ENCODE data around the gene ADCY2. TPM values are rescaled to one million over a fixed set of nuclear protein-coding genes. Genes with fewer than 3 reads are reported as not detected.

ADCY2 gene
- total RNA-seq, 1 donor from 2014 or later, result 0.95 TPM

DNA sequence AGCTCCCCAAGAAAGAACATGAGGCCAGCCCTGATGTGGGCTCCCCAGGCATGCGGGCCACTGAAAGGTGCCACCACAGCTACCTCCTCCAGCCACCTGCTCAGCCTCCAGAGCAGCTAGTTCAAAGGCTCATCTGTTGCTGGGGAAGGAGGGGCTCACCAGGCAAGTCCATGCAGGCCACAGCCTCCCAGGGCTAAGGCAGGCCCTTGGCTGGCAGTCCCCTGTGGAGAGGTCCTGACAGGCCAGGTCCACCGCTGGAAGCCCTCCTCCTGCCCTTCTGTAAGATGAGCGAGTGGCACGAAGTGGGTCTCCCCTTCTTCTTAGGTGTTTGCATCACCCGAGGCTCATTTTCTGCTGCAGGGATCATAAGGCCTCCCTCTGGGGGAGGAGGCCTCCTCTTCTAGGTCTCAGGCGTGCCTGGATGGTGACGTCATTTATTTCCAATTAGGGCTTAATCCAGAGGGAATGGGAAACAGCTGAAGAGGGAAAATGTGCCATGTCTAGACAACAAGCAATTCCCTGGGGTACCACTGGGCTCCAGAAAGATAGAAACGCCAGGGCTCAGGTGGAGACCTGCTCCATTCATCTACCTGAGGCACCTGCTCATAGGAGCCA, 363.4 kb downstream of the ADCY2 start:
- Mint-ChIP-seq H3K36me3 (ENCODE audit: low read depth) (no peaks in the 10 kb centered on the region), H3K4me3 (ENCODE audit: unreplicated experiment) (no peak overlapping the region), H3K4me1 (ENCODE audit: low read depth) (no peaks in the 10 kb centered on the region), H3K27ac (ENCODE audit: unreplicated experiment) (no peak overlapping the region), H3K9me3 (ENCODE audit: low read depth) (no peaks in the 10 kb centered on the region), H3K27me3 (ENCODE audit: low read depth) (peaks cover 27% of the 10 kb centered on the region)
- TF ChIP-seq, protein P1, sequence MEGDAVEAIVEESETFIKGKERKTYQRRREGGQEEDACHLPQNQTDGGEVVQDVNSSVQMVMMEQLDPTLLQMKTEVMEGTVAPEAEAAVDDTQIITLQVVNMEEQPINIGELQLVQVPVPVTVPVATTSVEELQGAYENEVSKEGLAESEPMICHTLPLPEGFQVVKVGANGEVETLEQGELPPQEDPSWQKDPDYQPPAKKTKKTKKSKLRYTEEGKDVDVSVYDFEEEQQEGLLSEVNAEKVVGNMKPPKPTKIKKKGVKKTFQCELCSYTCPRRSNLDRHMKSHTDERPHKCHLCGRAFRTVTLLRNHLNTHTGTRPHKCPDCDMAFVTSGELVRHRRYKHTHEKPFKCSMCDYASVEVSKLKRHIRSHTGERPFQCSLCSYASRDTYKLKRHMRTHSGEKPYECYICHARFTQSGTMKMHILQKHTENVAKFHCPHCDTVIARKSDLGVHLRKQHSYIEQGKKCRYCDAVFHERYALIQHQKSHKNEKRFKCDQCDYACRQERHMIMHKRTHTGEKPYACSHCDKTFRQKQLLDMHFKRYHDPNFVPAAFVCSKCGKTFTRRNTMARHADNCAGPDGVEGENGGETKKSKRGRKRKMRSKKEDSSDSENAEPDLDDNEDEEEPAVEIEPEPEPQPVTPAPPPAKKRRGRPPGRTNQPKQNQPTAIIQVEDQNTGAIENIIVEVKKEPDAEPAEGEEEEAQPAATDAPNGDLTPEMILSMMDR (IDR thresholded peaks at IDR 0.05), result no peak
- no peak for DNase-seq (ENCODE audit: low spot score)

DNA sequence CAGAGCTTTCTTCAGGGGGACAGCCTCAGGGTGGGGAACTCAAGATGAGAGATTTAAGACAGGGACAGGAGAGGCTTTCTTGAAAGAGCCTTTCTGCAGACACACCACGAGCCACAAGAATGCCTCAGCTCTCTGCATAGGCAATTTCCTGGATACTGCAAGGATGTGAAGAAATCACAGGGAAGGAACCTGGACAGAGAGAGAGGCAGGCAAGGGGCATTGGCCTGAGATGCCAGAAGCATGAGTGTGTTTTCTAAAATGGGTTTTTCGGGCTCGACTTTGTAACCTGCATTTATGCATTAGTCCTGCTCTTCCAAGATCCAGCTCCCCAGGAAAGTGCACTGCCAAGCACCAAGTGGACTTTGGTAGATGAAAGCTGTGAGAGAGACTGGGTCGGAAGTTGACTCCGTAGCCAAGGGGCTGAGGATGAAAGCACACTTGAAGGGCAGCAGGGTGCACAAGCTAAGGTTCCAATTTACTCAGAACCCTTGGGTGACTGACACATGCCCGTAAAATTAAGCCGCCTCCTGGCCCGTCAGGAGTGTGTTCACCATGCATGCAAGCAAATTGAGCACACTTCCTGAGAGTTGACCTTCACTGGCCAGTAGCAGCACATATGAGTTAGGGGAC, 364.1 kb downstream of the ADCY2 start:
- peaks cover 21% of the 10 kb centered on the region for H3K27me3 Mint-ChIP-seq (ENCODE audit: low read depth)
- no peak for DNase-seq (ENCODE audit: low spot score)

DNA sequence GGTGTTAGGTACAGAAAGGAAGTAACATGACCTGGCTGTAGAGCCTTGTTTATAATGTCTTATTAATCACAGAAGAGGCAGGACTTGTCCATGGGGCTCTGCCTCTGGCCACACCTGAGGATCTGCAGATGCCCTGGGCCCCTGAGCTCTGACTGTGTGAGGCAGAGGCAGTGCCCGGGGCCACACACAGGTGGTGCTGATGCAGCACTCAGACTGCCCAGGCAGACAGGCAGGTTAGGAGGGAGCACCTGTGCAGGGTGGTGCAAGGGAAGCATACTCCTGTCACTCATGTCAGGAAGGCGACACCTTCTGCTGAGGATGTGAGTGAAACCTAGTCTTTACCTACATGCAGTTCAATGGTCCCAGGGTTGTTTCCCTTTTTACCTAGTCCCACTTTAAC, 366.3 kb downstream of the ADCY2 start:
- TF ChIP-seq, protein P1 (IDR thresholded peaks at IDR 0.05), result no peak
- DNase-seq (ENCODE audit: low spot score), result no peak
- H3K9me3 Mint-ChIP-seq (ENCODE audit: low read depth), result no peaks in the 10 kb centered on the region
- no peaks in the 10 kb centered on the region for H3K4me1 Mint-ChIP-seq (ENCODE audit: low read depth)
- H3K27me3 Mint-ChIP-seq (ENCODE audit: low read depth), result peaks cover 16% of the 10 kb centered on the region
- no peak overlapping the region for H3K27ac Mint-ChIP-seq (ENCODE audit: unreplicated experiment)
- H3K4me3 Mint-ChIP-seq (ENCODE audit: unreplicated experiment), result no peak overlapping the region
- no peaks in the 10 kb centered on the region for H3K36me3 Mint-ChIP-seq (ENCODE audit: low read depth)

More for the DNA sequence above, 364.1 kb downstream of the ADCY2 start:
- Mint-ChIP-seq H3K36me3 (ENCODE audit: low read depth) (no peaks in the 10 kb centered on the region), H3K4me1 (ENCODE audit: low read depth) (no peaks in the 10 kb centered on the region), H3K9me3 (ENCODE audit: low read depth) (no peaks in the 10 kb centered on the region), H3K4me3 (ENCODE audit: unreplicated experiment) (no peak overlapping the region), H3K27ac (ENCODE audit: unreplicated experiment) (no peak overlapping the region)
- TF ChIP-seq, protein P1 (IDR thresholded peaks at IDR 0.05), result no peak

- Mint-ChIP-seq H3K4me3 (ENCODE audit: unreplicated experiment) (no peak overlapping the region), H3K36me3 (ENCODE audit: low read depth) (no peaks in the 10 kb centered on the region), H3K27ac (ENCODE audit: unreplicated experiment) (no peak overlapping the region), H3K27me3 (ENCODE audit: low read depth) (peaks cover 10% of the 10 kb centered on the region), H3K9me3 (ENCODE audit: low read depth) (no peaks in the 10 kb centered on the region), H3K4me1 (ENCODE audit: low read depth) (no peaks in the 10 kb centered on the region)
- TF ChIP-seq, protein P1 (IDR thresholded peaks at IDR 0.05), result no peak
- no peak for DNase-seq (ENCODE audit: low spot score)
These were observed 367.7 kb downstream of the ADCY2 start for GRCh38 chr5:7763621-7764072.

- Mint-ChIP-seq H3K36me3 (ENCODE audit: low read depth) (no peaks in the 10 kb centered on the region), H3K27ac (ENCODE audit: unreplicated experiment) (no peak overlapping the region), H3K4me3 (ENCODE audit: unreplicated experiment) (no peak overlapping the region), H3K27me3 (ENCODE audit: low read depth) (peaks cover 9% of the 10 kb centered on the region), H3K4me1 (ENCODE audit: low read depth) (no peaks in the 10 kb centered on the region), H3K9me3 (ENCODE audit: low read depth) (no peaks in the 10 kb centered on the region)
- TF ChIP-seq, protein P1 (IDR thresholded peaks at IDR 0.05), result no peak
- DNase-seq (ENCODE audit: low spot score), result no peak
These were observed 368.5 kb downstream of the ADCY2 start for GRCh38 chr5:7764452-7764851.

Data from chondrocyte (in vitro differentiated cells).